K562 (cell line): ENCODE data around the gene ABITRAM. TPM values are rescaled to one million over a fixed set of nuclear protein-coding genes. Genes with fewer than 3 reads are reported as not detected.
A peak's percentile ranks its signal among the peaks of the same experiment; 100 is the strongest.

Experiments used
- ADNP ChIP-seq: fragments of 200-800 bp; sonication (Bioruptor generic); IDR thresholded peaks from 2 replicates; pipeline ENCODE4 v1.6.1; 2016; ENCODE audit warnings: missing genetic modification characterization, missing compliant biosample characterization
- BRCA1 ChIP-seq, 2 experiments: fragments of 450-650 bp in 1 of 2; sonication (generic) in 1 of 2; formaldehyde crosslinking in 1 of 2; IDR thresholded peaks; 2 replicates each; pipeline versions ENCODE4 v1.5.0 to v1.6.1; 2017 to 2020; ENCODE audit warnings: mild to moderate bottlenecking in 1 of 2, missing genetic modification reagents in 1 of 2
- EHMT2 ChIP-seq: fragments of 450-650 bp; IDR thresholded peaks from 2 replicates; pipeline ENCODE4 v1.6.1; 2018; ENCODE audit warnings: antibody characterized with exemption
- ELF4 ChIP-seq: fragments of 450-650 bp; formaldehyde crosslinking; IDR thresholded peaks from 2 replicates; pipeline ENCODE4 v1.4.0; 2022; ENCODE audit warnings: missing genetic modification characterization
- ETV1 ChIP-seq: fragments of 450-650 bp; conservative IDR thresholded peaks from 2 replicates; pipeline ENCODE4 v1.6.1; 2016; ENCODE audit warnings: missing genetic modification characterization, control low read depth, low read depth, missing compliant biosample characterization
- JUN ChIP-seq, 2 experiments: sonication (generic) in 1 of 2; formaldehyde crosslinking in 1 of 2; IDR thresholded peaks; 2 replicates each; pipeline versions ENCODE4 v1.6.1 to v1.8.0; 2012 to 2022; ENCODE audit warnings: borderline replicate concordance in 2 of 2, mild to moderate bottlenecking in 2 of 2, improper control_type of control experiment in 1 of 2, low read depth in 1 of 2, low read length in 1 of 2, missing genetic modification reagents in 1 of 2
- MEIS2 ChIP-seq: fragments of 450-650 bp; IDR thresholded peaks from 2 replicates; pipeline ENCODE4 v1.6.1; 2014; ENCODE audit warnings: mild to moderate bottlenecking; ENCODE audit not compliant: partially characterized antibody
- MYC ChIP-seq, 2 experiments: fragments of 250-450 bp in 1 of 2; sonication (Bioruptor Pico) in 1 of 2; IDR thresholded peaks; 2 replicates each; pipeline versions ENCODE4 v1.5.1 to v1.6.1; 2012 to 2021; ENCODE audit warnings: low read depth in 2 of 2, borderline replicate concordance in 1 of 2, improper control_type of control experiment in 1 of 2, low read length in 1 of 2, mild to moderate bottlenecking in 1 of 2, moderate library complexity in 1 of 2
- NFE2 ChIP-seq: IDR thresholded peaks from 2 replicates; pipeline ENCODE4 v1.6.1; 2014; ENCODE audit warnings: antibody characterized with exemption, low read depth
- ZFP91 ChIP-seq: sonication (generic); formaldehyde crosslinking; IDR thresholded peaks from 2 replicates; pipeline ENCODE4 v1.8.0; 2022; ENCODE audit warnings: mild to moderate bottlenecking, missing genetic modification reagents
- ZNF586 ChIP-seq: fragments of 450-650 bp; formaldehyde crosslinking; conservative IDR thresholded peaks from 2 replicates; pipeline ENCODE4 v1.4.0; 2020; ENCODE audit warnings: mild to moderate bottlenecking, moderate library complexity
- ZNF644 ChIP-seq: fragments of 200-800 bp; sonication (Bioruptor generic); IDR thresholded peaks from 2 replicates; pipeline ENCODE4 v1.6.1; 2016; ENCODE audit warnings: low read depth, missing genetic modification characterization, missing compliant biosample characterization
- ZNF717 ChIP-seq: fragments of 250-450 bp; sonication (Bioruptor Pico); IDR thresholded peaks from 2 replicates; pipeline ENCODE4 v1.5.0; 2021
- polyA plus RNA-seq, 8 experiments: library from polyadenylated mRNA; depleted of rRNA in 4 of 8; stranded (reverse) in 5 of 8; unstranded in 3 of 8; fragments of >200 nt; fragmentation: Nextera tagmentation in 2 of 8; fragmentation: Illumina TruSeq in 1 of 8; extraction: Ambion mirVana in 2 of 8; extraction: Trizol in 1 of 8; gene quantifications; 2 replicates each; pipeline versions ENCODE4 v1.2.1 to v1.2.3, GENCODE V29; 2011 to 2014; ENCODE audit warnings: inconsistent platforms in 1 of 8, missing spikeins in 1 of 8
- total RNA-seq, 7 experiments: library from RNA; depleted of rRNA in 6 of 7; stranded (reverse); fragments of >200 nt in 6 of 7; fragmentation: Illumina TruSeq in 2 of 7; extraction: Trizol in 2 of 7; gene quantifications; 2 replicates each; pipeline versions ENCODE4 v1.2.1 to v1.2.3, GENCODE V29; 2011 to 2021; ENCODE audit warnings: low replicate concordance in 1 of 7
- TF ChIP-seq, protein P1 (sequence below): sonication (generic); formaldehyde crosslinking; IDR thresholded peaks from 2 replicates; pipeline ENCODE4 v1.8.0; 2023; ENCODE audit warnings: mild to moderate bottlenecking, missing genetic modification reagents
- TF ChIP-seq, protein P2 (sequence below), 2 experiments: fragments of 200-800 bp in 1 of 2; sonication (Bioruptor generic) in 1 of 2; sonication (generic) in 1 of 2; formaldehyde crosslinking in 1 of 2; IDR thresholded peaks in 1 of 2; conservative IDR thresholded peaks in 1 of 2; 2 replicates each; pipeline versions ENCODE4 v1.5.0 to v1.6.1; 2016 to 2020; ENCODE audit warnings: missing compliant biosample characterization in 1 of 2, missing genetic modification characterization in 1 of 2, missing genetic modification reagents in 1 of 2
- TF ChIP-seq, protein P3 (sequence below), 2 experiments: fragments of 450-650 bp; IDR thresholded peaks; 2 replicates each; pipeline ENCODE4 v1.6.1; 2016

Gene ABITRAM
- total and polyA plus RNA-seq, 9 of the 15 experiments (the other 6 are each of a cell fraction or from before 2014, with no cell fraction given) = 8.9 to 47.6 (median 28.4) TPM

DNA sequence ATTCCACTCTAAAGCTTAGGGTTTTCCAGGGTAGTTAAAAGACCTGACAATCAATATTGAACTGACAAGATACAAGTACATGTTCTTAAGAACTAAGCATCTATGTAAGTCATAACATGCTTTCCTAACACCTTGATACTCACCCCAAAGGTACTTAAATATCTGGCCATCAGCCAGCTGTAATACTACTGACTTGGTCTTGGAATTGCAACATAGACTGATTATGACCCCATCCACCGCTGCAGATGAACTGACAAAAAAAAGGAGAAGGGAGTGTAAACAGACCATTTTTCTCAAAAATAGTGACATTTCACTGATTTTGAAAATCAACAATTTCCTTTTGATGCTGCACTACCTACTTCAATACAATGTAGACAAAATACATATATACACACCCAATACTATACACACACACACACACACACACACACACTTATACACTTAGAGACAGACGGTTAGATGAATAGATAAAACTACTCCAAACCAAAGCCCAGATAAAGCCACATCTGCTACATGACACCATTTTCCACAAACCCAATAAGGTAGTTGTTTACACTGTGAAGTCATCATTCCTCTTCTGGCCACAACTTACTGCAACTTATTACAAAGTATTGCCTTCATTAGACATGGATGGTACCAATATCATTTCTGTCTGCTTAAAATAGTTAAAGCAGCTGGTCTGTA lies 30.6 kb upstream of the ABITRAM start (continued):
- TF ChIP-seq ZFP91 (CRISPR knock-in tag) = no peak
- TF ChIP-seq JUN (IDR thresholded peaks at IDR 0.05; ENCODE audit: borderline replicate concordance, low read depth, low read length) = peak; percentile 83
- no peak for TF ChIP-seq JUN (CRISPR knock-in tag; IDR thresholded peaks at IDR 0.05; ENCODE audit: borderline replicate concordance)
- TF ChIP-seq NFE2 = peak; percentile 32; the same call in 1 of the 2 replicates
- TF ChIP-seq ELF4 = peak; percentile 26; the same call in 1 of the 2 replicates
- TF ChIP-seq MYC (IDR thresholded peaks at IDR 0.05; ENCODE audit: low read depth, low read length) = 0 out of 2 replicates have a peak, but pooled peaks have one; percentile 39
- TF ChIP-seq MYC (CRISPR knock-in tag; IDR thresholded peaks at IDR 0.05; ENCODE audit: borderline replicate concordance, low read depth) = no peak
- TF ChIP-seq ETV1 (tag) = no peak
- TF ChIP-seq, protein P1, sequence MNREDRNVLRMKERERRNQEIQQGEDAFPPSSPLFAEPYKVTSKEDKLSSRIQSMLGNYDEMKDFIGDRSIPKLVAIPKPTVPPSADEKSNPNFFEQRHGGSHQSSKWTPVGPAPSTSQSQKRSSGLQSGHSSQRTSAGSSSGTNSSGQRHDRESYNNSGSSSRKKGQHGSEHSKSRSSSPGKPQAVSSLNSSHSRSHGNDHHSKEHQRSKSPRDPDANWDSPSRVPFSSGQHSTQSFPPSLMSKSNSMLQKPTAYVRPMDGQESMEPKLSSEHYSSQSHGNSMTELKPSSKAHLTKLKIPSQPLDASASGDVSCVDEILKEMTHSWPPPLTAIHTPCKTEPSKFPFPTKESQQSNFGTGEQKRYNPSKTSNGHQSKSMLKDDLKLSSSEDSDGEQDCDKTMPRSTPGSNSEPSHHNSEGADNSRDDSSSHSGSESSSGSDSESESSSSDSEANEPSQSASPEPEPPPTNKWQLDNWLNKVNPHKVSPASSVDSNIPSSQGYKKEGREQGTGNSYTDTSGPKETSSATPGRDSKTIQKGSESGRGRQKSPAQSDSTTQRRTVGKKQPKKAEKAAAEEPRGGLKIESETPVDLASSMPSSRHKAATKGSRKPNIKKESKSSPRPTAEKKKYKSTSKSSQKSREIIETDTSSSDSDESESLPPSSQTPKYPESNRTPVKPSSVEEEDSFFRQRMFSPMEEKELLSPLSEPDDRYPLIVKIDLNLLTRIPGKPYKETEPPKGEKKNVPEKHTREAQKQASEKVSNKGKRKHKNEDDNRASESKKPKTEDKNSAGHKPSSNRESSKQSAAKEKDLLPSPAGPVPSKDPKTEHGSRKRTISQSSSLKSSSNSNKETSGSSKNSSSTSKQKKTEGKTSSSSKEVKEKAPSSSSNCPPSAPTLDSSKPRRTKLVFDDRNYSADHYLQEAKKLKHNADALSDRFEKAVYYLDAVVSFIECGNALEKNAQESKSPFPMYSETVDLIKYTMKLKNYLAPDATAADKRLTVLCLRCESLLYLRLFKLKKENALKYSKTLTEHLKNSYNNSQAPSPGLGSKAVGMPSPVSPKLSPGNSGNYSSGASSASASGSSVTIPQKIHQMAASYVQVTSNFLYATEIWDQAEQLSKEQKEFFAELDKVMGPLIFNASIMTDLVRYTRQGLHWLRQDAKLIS = no peak
- peak; percentile 1 for TF ChIP-seq MEIS2
- TF ChIP-seq, protein P2, sequence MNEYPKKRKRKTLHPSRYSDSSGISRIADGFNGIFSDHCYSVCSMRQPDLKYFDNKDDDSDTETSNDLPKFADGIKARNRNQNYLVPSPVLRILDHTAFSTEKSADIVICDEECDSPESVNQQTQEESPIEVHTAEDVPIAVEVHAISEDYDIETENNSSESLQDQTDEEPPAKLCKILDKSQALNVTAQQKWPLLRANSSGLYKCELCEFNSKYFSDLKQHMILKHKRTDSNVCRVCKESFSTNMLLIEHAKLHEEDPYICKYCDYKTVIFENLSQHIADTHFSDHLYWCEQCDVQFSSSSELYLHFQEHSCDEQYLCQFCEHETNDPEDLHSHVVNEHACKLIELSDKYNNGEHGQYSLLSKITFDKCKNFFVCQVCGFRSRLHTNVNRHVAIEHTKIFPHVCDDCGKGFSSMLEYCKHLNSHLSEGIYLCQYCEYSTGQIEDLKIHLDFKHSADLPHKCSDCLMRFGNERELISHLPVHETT (CRISPR knock-in tag; conservative IDR thresholded peaks at IDR 0.05 in 1 of 2, IDR thresholded peaks at IDR 0.05 in 1 of 2) = peak in 1 of 2 experiments; percentile 60; a peak in 1 of 4 replicates
- peak; percentile 26; the same call in 1 of the 2 replicates for TF ChIP-seq EHMT2
- TF ChIP-seq BRCA1 (IDR thresholded peaks at IDR 0.05) = no peak
- no peak for TF ChIP-seq BRCA1 (CRISPR knock-in tag; IDR thresholded peaks at IDR 0.05)
- TF ChIP-seq ADNP (tag) = no peak
- peak; percentile 45; the same call in 1 of the 2 replicates for TF ChIP-seq ZNF644 (tag)
- no peak for TF ChIP-seq ZNF717 (CRISPR knock-in tag)
- TF ChIP-seq ZNF586 (CRISPR knock-in tag) = no peak
- TF ChIP-seq, protein P3, sequence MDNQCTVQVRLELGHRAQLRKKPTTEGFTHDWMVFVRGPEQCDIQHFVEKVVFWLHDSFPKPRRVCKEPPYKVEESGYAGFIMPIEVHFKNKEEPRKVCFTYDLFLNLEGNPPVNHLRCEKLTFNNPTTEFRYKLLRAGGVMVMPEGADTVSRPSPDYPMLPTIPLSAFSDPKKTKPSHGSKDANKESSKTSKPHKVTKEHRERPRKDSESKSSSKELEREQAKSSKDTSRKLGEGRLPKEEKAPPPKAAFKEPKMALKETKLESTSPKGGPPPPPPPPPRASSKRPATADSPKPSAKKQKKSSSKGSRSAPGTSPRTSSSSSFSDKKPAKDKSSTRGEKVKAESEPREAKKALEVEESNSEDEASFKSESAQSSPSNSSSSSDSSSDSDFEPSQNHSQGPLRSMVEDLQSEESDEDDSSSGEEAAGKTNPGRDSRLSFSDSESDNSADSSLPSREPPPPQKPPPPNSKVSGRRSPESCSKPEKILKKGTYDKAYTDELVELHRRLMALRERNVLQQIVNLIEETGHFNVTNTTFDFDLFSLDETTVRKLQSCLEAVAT (IDR thresholded peaks at IDR 0.05) = peak; percentile 35 to 49; a peak in 1 of 4 replicates
